HG03135 (cell line): ENCODE measurements around the gene PSIP1.
A peak's percentile ranks its signal among the peaks of the same experiment; 100 is the strongest.

Experiments
- ATAC-seq: cut with Tn5 transposase; IDR thresholded peaks from one replicate; pipeline ENCODE4 v1.9.1; 2021; ENCODE audit warnings: mild to moderate bottlenecking, moderate library complexity; ENCODE audit not compliant: unreplicated experiment

PSIP1 gene

GRCh38 chr9:15509931-15510788 is 610 bp downstream of the PSIP1 start:
- ATAC-seq = peak; percentile 38

GRCh38 chr9:15505921-15506320 is 4.8 kb downstream of the PSIP1 start:
- ATAC-seq = no peak

- ATAC-seq = no peak
Observed at GRCh38 chr9:15501803-15502202, 9.0 kb downstream of the PSIP1 start.

GRCh38 chr9:15501179-15501578 is 9.6 kb downstream of the PSIP1 start:
- ATAC-seq = no peak

DNA sequence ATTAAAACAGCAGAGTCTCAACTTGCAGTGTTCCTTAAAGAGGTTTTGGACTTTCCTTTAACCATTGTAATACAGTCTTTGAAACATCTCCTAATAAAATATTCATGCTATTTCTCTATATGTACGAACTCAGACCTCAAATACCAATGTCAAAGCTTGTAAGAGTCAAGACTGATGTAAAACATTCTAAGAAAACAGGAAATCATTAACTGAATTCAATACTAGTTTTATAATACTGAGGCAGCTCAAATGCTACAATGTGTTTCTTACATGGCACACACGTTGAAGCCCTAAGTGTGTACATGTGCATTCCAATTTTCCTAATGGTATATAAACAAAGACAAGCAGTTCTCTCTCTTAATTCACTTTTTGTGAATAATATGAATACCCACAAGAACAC is 11.6 kb downstream of the PSIP1 start:
- ATAC-seq = no peak

GRCh38 chr9:15498246-15498995 is 12.3 kb downstream of the PSIP1 start:
- ATAC-seq = no peak

DNA sequence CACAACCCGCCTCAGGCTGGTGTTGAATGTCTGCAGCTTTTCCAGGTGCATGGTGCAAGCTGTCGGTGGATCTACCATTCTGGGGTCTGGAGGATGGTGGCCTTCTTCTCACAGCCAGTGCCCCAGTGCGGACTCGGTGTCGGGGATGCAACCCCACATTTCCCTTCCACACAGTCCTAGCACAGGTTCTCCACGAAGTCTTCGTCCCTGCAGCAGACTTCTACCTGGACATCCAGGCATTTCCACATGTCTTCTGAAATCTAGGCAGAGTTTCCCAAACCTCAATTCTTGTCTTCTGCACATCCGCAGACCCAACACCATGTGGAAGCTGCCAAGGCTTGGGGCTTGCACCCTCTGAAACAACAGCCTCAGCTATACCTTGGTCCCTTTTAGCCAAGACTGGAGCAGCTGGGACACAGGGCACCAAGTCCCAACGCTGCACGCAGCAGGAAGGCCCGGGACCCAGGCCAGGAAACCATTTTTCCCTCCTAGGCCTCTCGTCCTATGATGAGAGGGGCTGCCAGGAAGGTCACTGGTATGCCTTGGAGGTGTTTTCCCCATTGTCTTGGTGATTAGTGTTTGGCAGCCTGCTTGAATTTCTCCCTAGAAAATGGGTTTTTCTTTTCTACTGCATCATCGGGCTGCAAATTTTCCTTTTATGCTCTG is 18.2 kb downstream of the PSIP1 start:
- no peak for ATAC-seq

DNA sequence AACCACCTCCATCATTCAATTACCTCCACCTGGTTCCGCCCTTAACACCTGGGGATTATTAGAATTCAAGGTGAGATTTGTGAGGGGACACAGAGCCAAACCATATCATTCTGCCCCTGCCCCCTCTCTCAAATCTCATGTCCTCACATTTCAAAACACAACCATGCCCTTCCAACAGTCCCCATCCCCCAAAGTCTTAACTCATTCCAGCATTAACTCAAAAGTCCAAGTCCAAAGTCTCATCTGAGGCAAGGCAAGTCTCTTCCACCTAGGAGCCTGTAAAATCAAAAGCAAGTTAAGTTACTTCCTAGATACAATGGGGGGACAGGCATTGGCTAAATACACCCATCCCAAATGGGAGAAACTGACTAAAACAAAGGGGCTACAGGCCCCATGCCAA is 18.8 kb downstream of the PSIP1 start:
- no peak for ATAC-seq

DNA sequence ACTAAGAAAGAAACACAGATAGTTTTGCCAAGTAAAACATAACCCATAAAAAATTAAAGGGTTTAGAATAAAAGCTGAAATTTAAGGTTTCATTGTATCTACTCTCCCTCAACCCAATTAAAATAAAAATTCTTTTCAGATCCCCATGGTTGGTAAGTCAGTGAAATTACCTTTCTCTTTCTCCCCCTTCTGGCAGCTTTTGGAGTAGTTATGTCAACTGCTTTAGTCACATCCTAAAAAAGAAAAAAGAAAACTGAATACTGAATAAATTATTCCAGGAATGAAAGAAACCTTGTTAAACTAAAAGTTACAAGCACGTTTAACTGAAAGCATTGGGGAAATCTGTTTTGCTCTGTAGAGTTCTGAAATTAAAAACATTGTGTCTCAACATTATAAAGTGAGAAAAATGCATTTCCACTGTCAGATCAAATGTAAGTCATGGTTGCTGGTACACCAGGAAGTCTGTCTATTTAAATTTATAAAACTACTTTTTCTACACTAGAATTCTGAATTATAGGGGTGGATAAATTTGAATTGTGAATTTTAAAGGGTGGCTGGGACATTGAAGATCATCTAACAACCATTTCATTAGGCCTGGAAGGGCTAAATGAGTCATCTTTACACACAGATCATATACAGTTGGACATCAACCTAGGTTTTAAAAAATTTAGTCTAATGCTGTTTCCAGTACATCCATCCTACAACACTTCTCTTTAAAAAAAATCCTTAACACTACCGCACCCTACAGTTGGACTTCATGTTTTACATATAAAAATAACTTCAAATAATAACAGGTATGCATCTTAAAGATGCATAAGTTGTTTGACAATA is 24.7 kb downstream of the PSIP1 start:
- no peak for ATAC-seq

DNA sequence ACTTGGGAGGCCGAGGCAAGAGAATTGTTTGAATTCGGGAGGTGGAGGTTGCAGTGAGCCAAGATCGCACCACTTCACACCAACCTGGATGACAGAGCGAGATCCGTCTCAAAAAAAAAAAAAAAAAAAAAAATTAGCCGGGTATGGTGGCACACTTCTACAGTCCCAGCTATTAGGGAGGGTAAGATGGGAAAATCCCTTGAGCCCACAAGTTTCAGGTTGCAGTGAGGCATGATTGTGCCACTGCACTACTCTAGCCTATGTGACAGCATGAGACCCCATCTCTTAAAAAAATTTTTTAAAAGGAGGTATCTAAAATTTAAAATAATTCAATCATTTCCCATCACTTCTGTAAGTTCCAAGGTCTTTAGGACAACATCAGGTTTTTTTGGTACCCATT is 26.0 kb downstream of the PSIP1 start:
- ATAC-seq = no peak

GRCh38 chr9:15482146-15482545 is 28.6 kb downstream of the PSIP1 start:
- ATAC-seq = no peak

DNA sequence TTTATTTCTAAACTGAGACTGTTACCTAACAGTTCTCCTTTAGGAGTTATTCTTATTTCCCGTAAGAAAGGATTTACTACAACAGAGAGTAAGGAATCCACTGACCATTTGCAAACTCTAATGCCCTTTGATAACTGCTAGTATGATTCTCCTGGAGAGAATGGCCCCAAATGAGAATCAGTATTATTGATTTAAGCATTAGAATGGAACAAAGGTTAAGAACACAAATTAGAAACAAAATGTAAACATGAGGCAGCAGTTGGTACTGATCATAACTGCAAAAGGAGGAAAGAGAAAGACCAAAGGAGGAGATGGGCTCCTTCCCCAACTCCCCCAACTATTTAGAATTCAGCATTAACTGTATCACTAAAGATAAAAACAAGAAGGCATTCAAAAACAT is 30.7 kb downstream of the PSIP1 start:
- no peak for ATAC-seq

DNA sequence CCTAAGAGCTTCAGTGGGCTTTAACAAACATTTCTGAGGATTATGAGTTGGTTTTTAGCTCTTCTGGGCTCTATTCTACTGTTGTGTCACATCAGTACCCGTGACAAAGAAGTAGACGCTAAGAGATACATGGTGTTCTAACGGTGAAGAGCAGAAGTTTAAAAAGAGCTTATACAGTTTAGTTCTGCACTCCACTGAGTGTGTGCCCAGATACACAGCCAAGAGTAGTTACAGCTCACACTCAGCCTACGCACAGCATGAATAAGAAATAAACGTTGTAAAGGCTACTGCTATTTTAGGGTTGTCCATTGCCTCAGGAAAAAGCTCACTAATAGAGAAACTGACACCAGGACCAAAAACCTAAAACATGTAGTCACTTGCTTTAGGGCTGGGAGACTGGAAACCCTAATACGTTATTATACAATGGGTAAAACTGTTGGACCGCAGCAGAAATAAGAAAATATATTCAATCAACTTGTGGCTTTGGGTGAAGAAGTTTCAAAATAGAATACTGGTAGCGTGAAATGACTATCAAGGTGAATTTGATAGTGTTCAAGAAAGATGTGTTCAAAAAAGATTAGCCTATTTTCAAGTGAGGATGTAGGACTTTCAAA is 34.7 kb downstream of the PSIP1 start:
- ATAC-seq = no peak

DNA sequence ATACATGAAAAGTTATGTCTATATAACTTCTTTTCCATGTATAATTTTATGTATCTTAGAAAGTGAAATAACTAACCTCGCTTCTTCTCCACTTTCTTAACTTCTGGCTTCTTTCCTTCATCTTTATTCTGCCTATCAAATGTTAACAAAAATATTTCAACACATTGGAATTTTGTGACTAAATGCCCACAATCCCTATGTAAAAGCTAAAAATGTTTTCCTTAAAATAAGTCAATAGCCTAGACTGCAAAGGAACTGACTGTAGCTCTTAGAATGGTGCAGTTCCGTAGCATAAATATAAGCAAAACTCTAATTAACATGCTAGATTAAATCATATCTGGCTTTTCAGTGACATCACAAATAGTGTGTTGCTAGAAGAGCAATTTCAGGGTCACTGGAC is 40.9 kb downstream of the PSIP1 start:
- ATAC-seq = no peak

DNA sequence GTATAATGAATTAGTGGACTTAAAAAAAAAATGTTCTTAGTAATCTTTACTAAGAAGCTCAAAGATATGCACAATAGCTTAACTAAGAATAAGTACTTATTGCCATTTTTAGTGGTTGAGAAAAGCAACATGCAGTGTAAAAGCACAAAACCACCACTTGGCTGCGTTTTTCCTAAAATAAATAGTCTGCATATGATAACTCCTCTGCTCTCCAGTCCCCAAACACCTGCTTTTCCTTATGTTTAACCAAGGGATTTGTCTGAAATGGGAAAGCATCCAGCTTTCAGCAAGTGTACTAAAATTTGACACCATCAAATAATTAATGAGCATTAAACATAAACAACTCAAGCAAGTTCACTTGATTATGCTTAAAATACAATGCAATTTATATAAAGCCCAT is 41.4 kb downstream of the PSIP1 start:
- ATAC-seq = no peak

- ATAC-seq = no peak
Observed at GRCh38 chr9:15468145-15468544, 42.6 kb downstream of the PSIP1 start.

DNA sequence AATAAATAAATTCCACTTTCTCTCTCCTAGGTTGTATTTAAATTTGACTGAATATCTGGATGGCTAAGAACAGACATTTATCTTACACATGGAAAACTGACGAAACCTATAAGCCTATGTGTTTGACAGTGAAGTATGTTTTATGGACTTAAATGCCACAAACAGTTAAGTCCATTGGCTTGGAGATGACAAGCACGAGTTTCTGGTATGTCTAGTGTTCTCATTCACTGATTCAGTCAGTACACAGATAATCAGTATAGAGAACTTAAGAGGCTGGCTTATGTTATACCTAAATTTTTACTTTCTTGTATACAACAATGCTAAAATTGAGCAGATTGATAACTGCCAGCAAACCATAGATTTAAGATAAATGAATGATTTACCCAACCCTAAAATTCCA is 49.2 kb downstream of the PSIP1 start:
- ATAC-seq = no peak

DNA sequence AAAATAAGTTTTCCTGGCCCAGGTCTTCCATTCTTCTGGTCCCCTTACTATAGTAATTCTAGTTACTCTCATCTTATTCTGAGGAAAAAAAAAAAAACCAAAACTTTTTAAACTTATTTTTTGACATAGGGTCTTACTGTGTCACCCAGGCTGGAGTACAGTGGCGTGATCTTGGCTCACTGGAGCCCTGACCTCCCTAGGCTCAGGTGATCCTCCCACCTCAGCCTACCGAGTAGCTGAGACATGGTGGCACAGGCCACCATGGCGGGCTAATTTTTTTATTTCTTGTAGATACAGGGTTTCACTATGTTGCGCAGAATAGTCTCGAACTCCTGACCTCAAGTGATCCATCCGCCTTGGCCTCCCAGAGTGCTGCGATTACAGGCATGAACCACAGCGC is 49.7 kb downstream of the PSIP1 start:
- no peak for ATAC-seq

- ATAC-seq = no peak
Observed at GRCh38 chr9:15453956-15454355, 56.8 kb downstream of the PSIP1 start.

DNA sequence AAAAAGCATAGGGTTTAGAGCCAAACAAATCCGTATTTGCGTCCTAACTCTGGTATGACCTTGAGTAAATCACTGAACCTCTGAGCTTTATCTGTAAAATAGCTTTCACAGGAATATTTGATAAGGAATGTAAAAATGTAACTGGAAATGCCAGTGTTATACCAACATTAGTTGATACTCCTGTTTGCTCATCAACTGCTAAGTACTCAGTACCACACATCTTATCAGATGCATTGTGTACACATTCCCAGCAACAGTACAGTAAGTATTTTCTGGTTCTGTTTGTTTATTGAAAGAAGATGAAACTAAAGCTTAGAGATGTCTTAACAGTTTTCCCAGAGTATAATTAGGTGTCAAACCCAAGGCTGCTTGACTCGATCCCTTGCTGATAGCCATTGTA is 66.6 kb downstream of the PSIP1 start:
- no peak for ATAC-seq
